Gastrocnemius medialis (tissue), 4 donors: ENCODE measurements around the gene PNPLA4. TPM values are rescaled to one million over a fixed set of nuclear protein-coding genes. Genes with fewer than 3 reads are reported as not detected.

Experiments used
- ATAC-seq, 2 donors: fragments of 150-250 bp; one replicate each; pipeline ENCODE4 v1.9.1; 2016
- DNase-seq, 2 donors: peaks; one replicate each; pipeline ENCODE4 v3.0.0-alpha.2; 2019
- H3K27ac ChIP-seq, 4 donors: fragments of 200-600 bp; sonication (generic); 1 replicate in 1 of 4; 2 replicates in 3 of 4; pipeline ENCODE4 v1.5.1; 2016 to 2018; ENCODE audit warnings: mild to moderate bottlenecking in 2 of 4, moderate library complexity in 1 of 4
- H3K27me3 ChIP-seq, 3 donors: fragments of 200-600 bp; sonication (generic) in 2 of 3; 1 replicate in 1 of 3; 2 replicates in 2 of 3; pipeline versions ENCODE4 v1.5.1 to v1.6.0; 2016 to 2019; ENCODE audit warnings: mild to moderate bottlenecking in 1 of 3, moderate library complexity in 1 of 3
- H3K36me3 ChIP-seq, 2 donors: fragments of 200-600 bp; sonication (generic) in 1 of 2; one replicate each; pipeline ENCODE4 v1.5.1; 2017 to 2018
- H3K4me1 ChIP-seq, 2 donors: fragments of 200-600 bp; sonication (generic) in 1 of 2; one replicate each; pipeline ENCODE4 v1.5.1; 2016 to 2017; ENCODE audit warnings: mild to moderate bottlenecking in 2 of 2
- H3K4me3 ChIP-seq, 4 donors: fragments of 200-600 bp; sonication (generic) in 3 of 4; 1 replicate in 1 of 4; 2 replicates in 3 of 4; pipeline ENCODE4 v1.5.1; 2016 to 2019; ENCODE audit warnings: mild to moderate bottlenecking in 2 of 4
- H3K9me3 ChIP-seq, 3 donors: fragments of 200-600 bp; sonication (generic) in 2 of 3; 1 replicate in 1 of 3; 2 replicates in 2 of 3; pipeline ENCODE4 v1.5.1; 2016 to 2019
- POLR2A ChIP-seq, 2 donors: fragments of 450-650 bp; IDR thresholded peaks; one replicate each; pipeline ENCODE4 v1.6.1; 2017; ENCODE audit warnings: antibody characterized with exemption in 2 of 2, mild to moderate bottlenecking in 2 of 2, moderate library complexity in 2 of 2
- in situ Hi-C, 4 donors: fragments of 200-750 bp; cut with MboI; loops; one replicate each; pipeline versions ENCODE4 v1.15.0 to v1.8.0; 2017; ENCODE audit warnings: low sequenced_read_pairs in 4 of 4
- intact Hi-C: fragments of 100-400 bp; cut with DNase I; formaldehyde crosslinking; loops from one replicate; pipeline ENCODE4 v1.15.1; 2023; ENCODE audit warnings: low total_unique reads
- total RNA-seq, 4 donors: library from RNA; depleted of rRNA; stranded (reverse); fragments of >200 nt; gene quantifications; one replicate each; pipeline versions ENCODE4 v1.1.0 to v1.2.3, GENCODE V29; 2016
- TF ChIP-seq, protein P1 (sequence below), 5 experiments: fragments of 450-650 bp in 3 of 5; fragments of 200-600 bp in 2 of 5; sonication (generic) in 2 of 5; IDR thresholded peaks in 4 of 5; conservative IDR thresholded peaks in 1 of 5; 1 replicate in 4 of 5; 2 replicates in 1 of 5; pipeline ENCODE4 v1.5.1; 2016 to 2019; ENCODE audit warnings: antibody characterized with exemption in 5 of 5, mild to moderate bottlenecking in 3 of 5, moderate library complexity in 3 of 5

The PNPLA4 gene
- total RNA-seq, 4 donors from 2014 or later, result 20.9 to 45.6 (median 33.8) TPM

DNA sequence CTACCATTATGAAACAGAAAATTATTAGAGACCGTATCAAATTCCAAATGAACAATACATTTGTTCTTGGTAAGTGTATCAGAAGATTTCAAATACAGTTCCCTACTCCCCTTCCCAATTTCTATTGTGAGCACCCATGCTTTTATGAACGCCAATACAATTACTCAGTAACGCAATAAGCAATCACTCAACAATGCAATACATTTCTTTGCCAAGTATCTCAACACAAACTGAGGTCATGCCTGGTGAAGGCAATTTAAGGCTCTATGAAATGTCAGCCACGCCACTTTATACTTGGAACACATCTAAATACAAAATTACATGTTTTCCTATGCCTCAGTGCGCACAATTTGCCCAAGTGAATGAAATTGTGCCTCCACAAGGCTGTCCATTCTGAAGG lies 712 bp downstream of the PNPLA4 start:
- DNase-seq (no peak), ATAC-seq (no peak)
- H3K36me3 ChIP-seq, result peaks cover 0 to 2% of the 10 kb centered on the region in 2 donors
- intact Hi-C loops, result loop anchor here (5.0 kb wide), 2 partner anchors 779 to 794 kb away; partner anchors contain the start of genes PUDP and STS
- TF ChIP-seq, protein P1, sequence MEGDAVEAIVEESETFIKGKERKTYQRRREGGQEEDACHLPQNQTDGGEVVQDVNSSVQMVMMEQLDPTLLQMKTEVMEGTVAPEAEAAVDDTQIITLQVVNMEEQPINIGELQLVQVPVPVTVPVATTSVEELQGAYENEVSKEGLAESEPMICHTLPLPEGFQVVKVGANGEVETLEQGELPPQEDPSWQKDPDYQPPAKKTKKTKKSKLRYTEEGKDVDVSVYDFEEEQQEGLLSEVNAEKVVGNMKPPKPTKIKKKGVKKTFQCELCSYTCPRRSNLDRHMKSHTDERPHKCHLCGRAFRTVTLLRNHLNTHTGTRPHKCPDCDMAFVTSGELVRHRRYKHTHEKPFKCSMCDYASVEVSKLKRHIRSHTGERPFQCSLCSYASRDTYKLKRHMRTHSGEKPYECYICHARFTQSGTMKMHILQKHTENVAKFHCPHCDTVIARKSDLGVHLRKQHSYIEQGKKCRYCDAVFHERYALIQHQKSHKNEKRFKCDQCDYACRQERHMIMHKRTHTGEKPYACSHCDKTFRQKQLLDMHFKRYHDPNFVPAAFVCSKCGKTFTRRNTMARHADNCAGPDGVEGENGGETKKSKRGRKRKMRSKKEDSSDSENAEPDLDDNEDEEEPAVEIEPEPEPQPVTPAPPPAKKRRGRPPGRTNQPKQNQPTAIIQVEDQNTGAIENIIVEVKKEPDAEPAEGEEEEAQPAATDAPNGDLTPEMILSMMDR (IDR thresholded peaks at IDR 0.05 in 4 of 5, conservative IDR thresholded peaks at IDR 0.05 in 1 of 5), result no peak
- H3K27ac ChIP-seq, result peak overlapping the region; percentile 67 to 88 (median 78)
- in situ Hi-C loops, result no loop called here
- no peaks in the 10 kb centered on the region for H3K9me3 ChIP-seq
- peaks cover 0 to 7% of the 10 kb centered on the region in 2 donors for H3K4me1 ChIP-seq
- no peaks in the 10 kb centered on the region for H3K27me3 ChIP-seq
- peak overlapping the region; percentile 61 to 75 (median 69) for H3K4me3 ChIP-seq

DNA sequence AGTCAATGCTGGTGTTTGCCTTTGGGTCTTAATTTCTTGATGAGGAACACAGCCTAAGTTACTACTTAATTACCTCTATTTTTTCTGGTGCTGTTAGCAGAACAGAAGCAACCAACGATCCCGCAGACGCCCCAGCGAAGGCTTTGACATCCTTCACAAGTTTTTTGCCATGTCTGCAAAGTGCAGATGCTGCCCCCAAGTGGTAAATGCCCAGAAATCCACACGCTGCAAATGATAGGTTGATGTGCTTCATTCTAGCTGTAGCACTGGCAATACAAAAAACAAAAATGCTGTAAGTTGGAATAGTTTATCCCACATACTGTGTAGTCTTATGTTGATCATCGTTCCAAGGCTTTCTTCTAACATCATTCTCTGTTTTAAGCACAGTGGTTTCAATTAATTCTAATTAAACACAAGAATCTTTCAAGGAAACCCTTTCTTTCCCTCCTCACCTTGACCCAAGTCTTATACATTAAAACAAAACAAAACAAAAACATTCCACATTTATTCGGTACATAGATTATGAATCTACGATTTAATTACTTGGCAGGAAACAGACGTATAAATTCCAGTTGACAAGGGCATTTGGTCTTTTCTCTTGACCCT lies 1.2 kb downstream of the PNPLA4 start:
- H3K4me1 ChIP-seq, result peaks cover 0 to 7% of the 10 kb centered on the region in 2 donors
- H3K27me3 ChIP-seq, result no peaks in the 10 kb centered on the region
- TF ChIP-seq, protein P1 (IDR thresholded peaks at IDR 0.05 in 4 of 5, conservative IDR thresholded peaks at IDR 0.05 in 1 of 5), result peak in 4 of 5 experiments; percentile 25 to 68 (median 40)
- TF ChIP-seq POLR2A (IDR thresholded peaks at IDR 0.05), result no peak
- ATAC-seq (peak; percentile 43 to 60), DNase-seq (peak; percentile 4 to 44)
- no peak overlapping the region for H3K4me3 ChIP-seq
- in situ Hi-C loops, result no loop called here
- peak overlapping the region in 2 of 4 donors; percentile 85 to 88 for H3K27ac ChIP-seq
- intact Hi-C loops, result loop anchor here (5.0 kb wide), 2 partner anchors 779 to 794 kb away; partner anchors contain the start of genes PUDP and STS
- peaks cover 0 to 8% of the 10 kb centered on the region in 2 donors for H3K36me3 ChIP-seq
- no peaks in the 10 kb centered on the region for H3K9me3 ChIP-seq

DNA sequence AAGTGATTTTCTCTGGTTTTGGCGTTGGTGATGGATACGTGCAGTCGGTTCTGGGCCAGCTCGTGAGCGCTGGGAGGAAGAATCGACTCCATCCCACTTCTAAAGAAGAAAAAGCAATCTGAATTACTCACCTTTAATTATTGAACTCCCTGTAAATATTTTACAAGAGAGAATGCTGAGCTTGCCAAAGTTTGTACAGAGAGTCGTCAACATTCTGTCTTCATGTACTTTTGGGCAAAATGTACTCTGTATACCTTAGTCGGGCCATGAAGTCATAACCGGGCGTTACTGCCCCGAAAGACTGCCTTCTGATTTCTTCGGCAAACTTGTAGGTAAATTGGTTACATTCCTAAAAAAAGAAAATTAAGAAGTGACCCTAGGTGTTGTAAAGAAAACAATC lies 5.5 kb downstream of the PNPLA4 start:
- DNase-seq, result no peak
- H3K27me3 ChIP-seq, result no peaks in the 10 kb centered on the region
- H3K4me1 ChIP-seq, result peaks cover 0 to 7% of the 10 kb centered on the region in 2 donors
- peaks cover 0 to 15% of the 10 kb centered on the region in 2 donors for H3K36me3 ChIP-seq
- H3K27ac ChIP-seq, result no peak overlapping the region
- no peaks in the 10 kb centered on the region for H3K9me3 ChIP-seq
- intact Hi-C loops, result no loop called here
- in situ Hi-C loops, result no loop called here
- no peak for ATAC-seq
- TF ChIP-seq, protein P1 (IDR thresholded peaks at IDR 0.05 in 4 of 5, conservative IDR thresholded peaks at IDR 0.05 in 1 of 5), result no peak
- no peak for TF ChIP-seq POLR2A (IDR thresholded peaks at IDR 0.05)
- H3K4me3 ChIP-seq, result no peak overlapping the region

DNA sequence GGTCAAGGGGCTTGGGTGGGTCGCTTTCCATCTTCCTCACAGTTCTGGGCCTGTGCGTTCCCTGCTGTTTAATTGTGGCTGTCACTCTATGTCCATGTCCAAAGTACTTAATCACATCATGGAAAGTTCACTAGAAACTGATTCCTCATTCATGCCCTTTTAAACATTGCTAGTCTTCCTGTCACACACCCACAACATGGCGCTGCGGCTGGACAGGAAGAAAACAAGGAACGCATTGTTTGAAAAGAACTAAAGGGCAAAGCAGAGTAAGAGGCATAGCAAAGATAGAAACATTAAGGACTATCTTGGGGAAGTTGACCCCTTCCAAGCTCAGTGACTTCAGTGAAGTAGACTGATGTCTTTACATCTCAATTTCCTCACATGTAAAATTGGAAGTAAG lies 18.4 kb downstream of the PNPLA4 start:
- in situ Hi-C loops (no loop called here), intact Hi-C loops (no loop called here)
- TF ChIP-seq POLR2A (IDR thresholded peaks at IDR 0.05), result no peak
- TF ChIP-seq, protein P1 (IDR thresholded peaks at IDR 0.05 in 4 of 5, conservative IDR thresholded peaks at IDR 0.05 in 1 of 5), result no peak

More for the DNA sequence above, 18.4 kb downstream of the PNPLA4 start:
- H3K27ac ChIP-seq, result no peak overlapping the region
- no peaks in the 10 kb centered on the region for H3K9me3 ChIP-seq
- no peaks in the 10 kb centered on the region for H3K36me3 ChIP-seq
- H3K4me3 ChIP-seq, result no peak overlapping the region
- ATAC-seq (no peak), DNase-seq (no peak)
- no peaks in the 10 kb centered on the region for H3K4me1 ChIP-seq
- H3K27me3 ChIP-seq, result no peaks in the 10 kb centered on the region
